ENCODE measurements around the gene MSH5.

DNA sequence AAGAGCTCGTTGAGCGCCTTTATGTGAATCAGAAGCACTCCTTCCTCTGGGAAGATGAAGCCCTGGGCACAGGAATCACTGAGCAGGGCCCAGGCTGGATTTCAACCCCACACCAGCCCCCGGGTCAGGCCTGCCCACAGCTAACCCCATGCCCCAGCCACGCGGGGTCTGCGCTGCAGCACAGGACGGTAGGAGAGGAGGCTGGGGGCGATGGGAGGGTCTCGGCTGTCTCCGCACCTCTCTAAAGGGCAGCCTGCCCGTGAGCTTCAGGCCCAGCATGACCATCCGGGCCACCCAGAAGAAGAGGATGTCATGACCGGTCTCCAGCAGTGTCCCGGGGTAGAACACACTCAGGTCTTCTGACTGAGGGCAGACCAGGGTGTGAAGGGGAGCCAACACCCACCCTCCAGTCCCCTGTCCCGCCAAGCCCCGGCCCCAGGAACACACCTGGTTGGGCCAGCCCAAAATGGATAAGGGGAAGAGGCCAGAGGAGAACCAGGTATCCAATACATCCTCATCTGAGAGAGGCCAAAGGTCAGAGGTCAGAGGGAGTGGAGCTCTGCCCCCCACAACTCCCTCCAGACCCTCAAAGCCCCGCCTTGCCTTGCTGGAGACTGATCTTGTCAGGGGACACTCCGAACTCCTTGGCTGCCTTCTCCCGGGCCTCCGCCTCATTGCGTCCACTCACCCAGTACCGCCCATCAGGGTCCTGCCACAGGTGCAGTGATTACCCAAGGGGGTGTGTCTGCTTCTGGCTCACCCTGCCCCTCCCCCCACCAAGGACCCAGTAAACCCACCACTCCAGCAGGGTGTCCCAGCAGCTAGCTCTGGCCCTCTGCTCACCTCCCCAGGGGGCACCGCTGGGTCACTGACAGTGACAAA, 41.7 kb downstream of the MSH5 start:
- TF ChIP-seq POLR2AphosphoS5 (IDR thresholded peaks at IDR 0.05; ENCODE audit: low read depth, low read length) (no peak), CTCF (IDR thresholded peaks at IDR 0.05) (no peak)
- TF ChIP-seq, protein P1, sequence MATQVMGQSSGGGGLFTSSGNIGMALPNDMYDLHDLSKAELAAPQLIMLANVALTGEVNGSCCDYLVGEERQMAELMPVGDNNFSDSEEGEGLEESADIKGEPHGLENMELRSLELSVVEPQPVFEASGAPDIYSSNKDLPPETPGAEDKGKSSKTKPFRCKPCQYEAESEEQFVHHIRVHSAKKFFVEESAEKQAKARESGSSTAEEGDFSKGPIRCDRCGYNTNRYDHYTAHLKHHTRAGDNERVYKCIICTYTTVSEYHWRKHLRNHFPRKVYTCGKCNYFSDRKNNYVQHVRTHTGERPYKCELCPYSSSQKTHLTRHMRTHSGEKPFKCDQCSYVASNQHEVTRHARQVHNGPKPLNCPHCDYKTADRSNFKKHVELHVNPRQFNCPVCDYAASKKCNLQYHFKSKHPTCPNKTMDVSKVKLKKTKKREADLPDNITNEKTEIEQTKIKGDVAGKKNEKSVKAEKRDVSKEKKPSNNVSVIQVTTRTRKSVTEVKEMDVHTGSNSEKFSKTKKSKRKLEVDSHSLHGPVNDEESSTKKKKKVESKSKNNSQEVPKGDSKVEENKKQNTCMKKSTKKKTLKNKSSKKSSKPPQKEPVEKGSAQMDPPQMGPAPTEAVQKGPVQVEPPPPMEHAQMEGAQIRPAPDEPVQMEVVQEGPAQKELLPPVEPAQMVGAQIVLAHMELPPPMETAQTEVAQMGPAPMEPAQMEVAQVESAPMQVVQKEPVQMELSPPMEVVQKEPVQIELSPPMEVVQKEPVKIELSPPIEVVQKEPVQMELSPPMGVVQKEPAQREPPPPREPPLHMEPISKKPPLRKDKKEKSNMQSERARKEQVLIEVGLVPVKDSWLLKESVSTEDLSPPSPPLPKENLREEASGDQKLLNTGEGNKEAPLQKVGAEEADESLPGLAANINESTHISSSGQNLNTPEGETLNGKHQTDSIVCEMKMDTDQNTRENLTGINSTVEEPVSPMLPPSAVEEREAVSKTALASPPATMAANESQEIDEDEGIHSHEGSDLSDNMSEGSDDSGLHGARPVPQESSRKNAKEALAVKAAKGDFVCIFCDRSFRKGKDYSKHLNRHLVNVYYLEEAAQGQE (IDR thresholded peaks at IDR 0.05; ENCODE audit: insufficient read depth in 1 of 2, low read depth in 2 of 2, low read length in 1 of 2) = no peak

All from Panc1 (cell line).